GM23248 (cell line): ENCODE measurements around the gene EXOSC5. TPM values are rescaled to one million over a fixed set of nuclear protein-coding genes. Genes with fewer than 3 reads are reported as not detected.
A peak's percentile ranks its signal among the peaks of the same experiment; 100 is the strongest.

Experiments
- DNase-seq: peaks from one replicate; pipeline ENCODE4 v3.0.0-alpha.2; 2015
- H2AFZ ChIP-seq: fragments of 200-600 bp; sonication (generic); 2 replicates; pipeline ENCODE4 v1.6.1; 2016; ENCODE audit warnings: antibody characterized with exemption
- H3F3A ChIP-seq: fragments of 200-600 bp; sonication (generic); 2 replicates; pipeline ENCODE4 v1.6.1; 2016; ENCODE audit warnings: mild to moderate bottlenecking, antibody characterized with exemption, mixed run types; ENCODE audit not compliant: insufficient read depth
- H3K27ac ChIP-seq: fragments of 200-600 bp; sonication (generic); 2 replicates; pipeline ENCODE4 v1.5.1; 2016; ENCODE audit warnings: mild to moderate bottlenecking
- H3K27me3 ChIP-seq: fragments of 200-600 bp; sonication (generic); replicated peaks from 2 replicates; pipeline ENCODE4 v1.6.1; 2016; ENCODE audit warnings: mild to moderate bottlenecking; ENCODE audit not compliant: insufficient read depth
- H3K36me3 ChIP-seq: fragments of 200-600 bp; sonication (generic); 2 replicates; pipeline ENCODE4 v1.6.1; 2016; ENCODE audit warnings: low read depth, mild to moderate bottlenecking
- H3K4me1 ChIP-seq: fragments of 200-600 bp; sonication (generic); 2 replicates; pipeline ENCODE4 v1.6.1; 2016; ENCODE audit warnings: mild to moderate bottlenecking; ENCODE audit not compliant: insufficient read depth
- H3K4me2 ChIP-seq: fragments of 200-600 bp; sonication (generic); one replicate; pipeline ENCODE4 v1.6.1; 2016; ENCODE audit warnings: mild to moderate bottlenecking; ENCODE audit not compliant: unreplicated experiment
- H3K4me3 ChIP-seq: fragments of 200-600 bp; sonication (generic); 2 replicates; pipeline ENCODE4 v1.5.1; 2016; ENCODE audit warnings: mild to moderate bottlenecking
- H3K79me2 ChIP-seq: fragments of 200-600 bp; sonication (generic); 2 replicates; pipeline ENCODE4 v1.6.1; 2016; ENCODE audit warnings: mild to moderate bottlenecking; ENCODE audit not compliant: insufficient read depth
- H3K9ac ChIP-seq: fragments of 200-600 bp; sonication (generic); 2 replicates; pipeline ENCODE4 v1.6.1; 2016; ENCODE audit warnings: mild to moderate bottlenecking
- H3K9me2 ChIP-seq: fragments of 200-600 bp; sonication (generic); 2 replicates; pipeline ENCODE4 v1.6.1; 2016; ENCODE audit warnings: mixed run types, mild to moderate bottlenecking, moderate library complexity; ENCODE audit not compliant: insufficient read depth
- H3K9me3 ChIP-seq: fragments of 200-600 bp; sonication (generic); one replicate; pipeline ENCODE4 v1.6.1; 2017; ENCODE audit warnings: low read depth
- H4K20me1 ChIP-seq: fragments of 200-600 bp; sonication (generic); 2 replicates; pipeline ENCODE4 v1.6.0; 2016; ENCODE audit not compliant: insufficient read depth
- EZH2 ChIP-seq: fragments of 200-600 bp; sonication (generic); IDR thresholded peaks from 2 replicates; pipeline ENCODE4 v1.6.1; 2018; ENCODE audit warnings: antibody characterized with exemption, mild to moderate bottlenecking; ENCODE audit not compliant: insufficient read depth, poor library complexity, severe bottlenecking
- EZH2phosphoT487 ChIP-seq: fragments of 200-600 bp; sonication (generic); IDR thresholded peaks from 2 replicates; pipeline ENCODE4 v1.6.1; 2018; ENCODE audit warnings: antibody characterized with exemption, moderate library complexity, mild to moderate bottlenecking, low read depth; ENCODE audit not compliant: insufficient read depth
- WGBS, 2 experiments: methylation state at CpG; one replicate each; pipeline ENCODE4 v1.1.6; 2015 to 2017; ENCODE audit warnings: low lambda C conversion rate in 2 of 2, low coverage in 1 of 2; ENCODE audit errors: missing lambda C conversion rate in 2 of 2; 5-methylcytosine and 5-hydroxymethylcytosine counted together
- in situ Hi-C: fragments of 300-500 bp; cut with MboI; formaldehyde crosslinking; loops from 2 replicates; pipeline ENCODE4 v1.15.0; 2020
- polyA plus RNA-seq: library from polyadenylated mRNA; unstranded; fragments of >200 nt; fragmentation: Nextera tagmentation; extraction: Ambion mirVana; gene quantifications from 2 replicates; pipeline ENCODE4 v1.2.1, GENCODE V29; 2016
- small RNA-seq: library from RNA; depleted of rRNA; stranded (forward); fragments of <200 nt; gene quantifications from one replicate; pipeline ENCODE3, GENCODE V24; 2014; ENCODE audit warnings: low read depth, low replicate concordance
- total RNA-seq: library from RNA; depleted of rRNA; stranded (reverse); fragments of >200 nt; shearing (Covaris generic); gene quantifications from 2 replicates; pipeline ENCODE4 v1.2.3, GENCODE V29; 2014; rRNA removed

EXOSC5 gene
- total and polyA plus RNA-seq, 2 experiments from 2014 or later, result 21.4 to 26.4 TPM

DNA sequence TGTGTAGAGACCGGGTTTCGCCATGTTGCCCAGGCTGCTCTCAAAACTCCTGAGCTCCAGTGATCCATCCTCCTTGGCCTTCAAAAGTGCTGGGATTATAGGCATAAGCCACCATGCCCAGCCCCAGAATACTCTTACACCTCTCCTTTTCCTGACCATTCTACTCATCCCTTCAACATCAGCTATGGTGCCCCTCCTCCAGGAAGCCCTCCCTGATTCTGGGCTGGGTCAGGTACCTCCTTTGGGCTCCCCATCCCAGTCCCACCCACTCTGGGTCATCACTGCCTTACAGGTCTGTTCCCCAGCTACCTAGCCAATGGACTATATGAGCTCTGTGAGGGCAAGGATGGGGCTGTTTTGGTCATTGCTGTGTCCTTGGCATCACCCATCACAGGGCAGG lies 53.0 kb downstream of the EXOSC5 start:
- TF ChIP-seq EZH2, result no peak
- TF ChIP-seq EZH2phosphoT487, result no peak
- in situ Hi-C loops, result no loop called here
- DNase-seq, result no peak

DNA sequence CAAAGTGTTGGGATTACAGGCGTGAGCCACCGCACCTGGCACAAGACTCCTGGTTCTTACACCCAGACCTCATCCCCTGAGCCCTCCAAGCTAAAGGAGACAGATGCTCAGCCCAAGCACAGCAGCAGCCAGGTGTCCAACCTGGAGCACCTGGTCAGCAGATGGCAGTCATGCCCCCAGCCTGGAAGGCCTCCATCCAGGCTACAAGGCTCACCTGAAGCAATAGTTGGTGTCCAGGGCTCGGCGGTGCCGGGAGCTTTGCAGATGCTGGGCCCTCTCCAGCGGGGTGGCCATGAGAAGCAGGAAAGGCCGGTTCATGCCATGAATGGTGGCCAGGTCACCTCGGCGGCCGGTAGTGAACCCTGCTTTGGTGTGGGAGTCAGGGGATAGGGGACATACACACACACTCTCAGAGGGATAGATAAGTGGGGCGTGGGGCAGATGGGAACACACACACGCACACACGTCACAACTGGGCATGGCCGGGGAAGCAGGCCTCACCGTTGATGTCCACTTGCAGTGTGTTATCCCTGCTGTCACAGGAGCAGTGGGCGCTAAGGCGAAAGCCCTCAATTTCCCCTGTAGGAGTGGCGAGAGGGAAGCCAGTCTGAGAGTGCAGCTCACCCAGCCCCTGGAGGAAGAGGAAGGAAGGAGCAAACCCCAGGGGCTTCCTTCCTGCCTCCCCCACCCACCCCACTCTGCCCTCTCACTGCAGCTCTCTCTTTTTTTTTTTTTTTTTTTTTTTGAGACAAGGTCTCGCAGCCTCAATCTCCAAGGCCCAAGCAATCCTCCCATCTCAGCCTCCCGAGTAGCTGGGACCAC lies 55.3 kb downstream of the EXOSC5 start:
- no peaks in the 10 kb centered on the region for H3K27me3 ChIP-seq
- no peak overlapping the region for H3K27ac ChIP-seq
- no peaks in the 10 kb centered on the region for H3K9me2 ChIP-seq
- in situ Hi-C loops, result no loop called here
- DNase-seq, result no peak
- no peak overlapping the region for H3K4me2 ChIP-seq
- no peak overlapping the region for H3K4me3 ChIP-seq
- H3K36me3 ChIP-seq, result peaks cover 42% of the 10 kb centered on the region; the same call in 1 of the 2 replicates
- WGBS, 2 experiments, result 94 to 95% methylated on average over 20 of the region's 20 CpGs
- TF ChIP-seq EZH2 (no peak), EZH2phosphoT487 (no peak)
- H2AFZ ChIP-seq, result no peak overlapping the region
- no peaks in the 10 kb centered on the region for H4K20me1 ChIP-seq
- peaks cover 71% of the 10 kb centered on the region for H3K79me2 ChIP-seq
- no peak overlapping the region for H3K9ac ChIP-seq
- H3K4me1 ChIP-seq, result no peaks in the 10 kb centered on the region
- H3F3A ChIP-seq, result peaks cover 3% of the 10 kb centered on the region
- no peaks in the 10 kb centered on the region for H3K9me3 ChIP-seq

More for the DNA sequence above, 53.0 kb downstream of the EXOSC5 start:
- H3K9me3 ChIP-seq, result no peaks in the 10 kb centered on the region
- H3K36me3 ChIP-seq, result peaks cover 37% of the 10 kb centered on the region
- no peak overlapping the region for H3K4me3 ChIP-seq
- H3K4me1 ChIP-seq, result no peaks in the 10 kb centered on the region; the same call in 1 of the 2 replicates
- peaks cover 69% of the 10 kb centered on the region for H3K79me2 ChIP-seq
- no peak overlapping the region for H2AFZ ChIP-seq
- H3K4me2 ChIP-seq, result no peak overlapping the region
- peaks cover 3% of the 10 kb centered on the region for H3F3A ChIP-seq
- H3K9ac ChIP-seq, result no peak overlapping the region
- H3K9me2 ChIP-seq, result no peaks in the 10 kb centered on the region
- no peak overlapping the region for H3K27ac ChIP-seq
- 90 to 100% methylated on average over 2 of the region's 2 CpGs for WGBS, 2 experiments
- no peaks in the 10 kb centered on the region for H4K20me1 ChIP-seq
- no peaks in the 10 kb centered on the region for H3K27me3 ChIP-seq

DNA sequence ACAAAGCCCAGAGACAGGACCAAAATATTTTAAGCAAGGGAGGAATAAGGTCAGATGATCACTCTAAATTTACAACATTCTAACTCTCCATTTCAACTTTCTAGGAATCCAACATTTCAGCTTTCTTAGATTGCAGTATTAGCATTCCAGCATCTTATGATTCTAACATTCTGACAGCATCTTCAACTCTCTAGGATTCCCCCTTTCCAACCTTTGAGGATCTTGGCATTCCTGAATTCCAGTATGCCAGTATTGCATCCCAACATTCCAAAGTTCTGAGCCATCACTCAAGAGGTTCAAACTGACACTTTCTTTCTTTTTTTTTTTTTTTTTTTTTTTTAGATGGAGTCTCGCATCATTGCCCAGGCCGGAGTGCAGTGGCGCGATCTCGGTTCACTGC lies 57.2 kb downstream of the EXOSC5 start:
- H3K4me3 ChIP-seq, result no peak overlapping the region
- H3K9me2 ChIP-seq, result no peaks in the 10 kb centered on the region
- no peaks in the 10 kb centered on the region for H3K9me3 ChIP-seq
- WGBS, 2 experiments, result 95 to 99% methylated on average over 5 of the region's 5 CpGs
- TF ChIP-seq EZH2 (no peak), EZH2phosphoT487 (no peak)
- H3K79me2 ChIP-seq, result peaks cover 70% of the 10 kb centered on the region
- no peak overlapping the region for H3K9ac ChIP-seq
- peak; percentile 25 for DNase-seq
- H3K27ac ChIP-seq, result no peak overlapping the region
- peaks cover 41% of the 10 kb centered on the region; the same call in 1 of the 2 replicates for H3K36me3 ChIP-seq
- no peaks in the 10 kb centered on the region for H3K4me1 ChIP-seq
- H2AFZ ChIP-seq, result no peak overlapping the region
- H3K27me3 ChIP-seq, result no peaks in the 10 kb centered on the region
- in situ Hi-C loops, result no loop called here
- H3K4me2 ChIP-seq, result no peak overlapping the region
- H4K20me1 ChIP-seq, result no peaks in the 10 kb centered on the region
- peaks cover 3% of the 10 kb centered on the region for H3F3A ChIP-seq

Small RNA genes within 50 kb of the gene (small RNA-seq; reads per million reads assigned to genes)
- not detected for gene RF00017

Other genes with a start within 250 kb of the EXOSC5 start
- gene CYP2S1, start 204.1 kb downstream of the EXOSC5 start, total RNA-seq, result 0.13 TPM in 1 of 2 replicates, not detected in the other
- not detected in 2 replicates for gene CYP2S1, start 204.1 kb downstream of the EXOSC5 start, polyA plus RNA-seq
- 401 and 421 TPM in 2 replicates for gene AXL, start 178.1 kb downstream of the EXOSC5 start, total RNA-seq
- 340 and 348 TPM in 2 replicates for gene AXL, start 178.1 kb downstream of the EXOSC5 start, polyA plus RNA-seq
- 107 and 111 TPM in 2 replicates for gene HNRNPUL1, start 133.0 kb downstream of the EXOSC5 start, total RNA-seq
- gene HNRNPUL1, start 133.0 kb downstream of the EXOSC5 start, polyA plus RNA-seq, result 105 and 112 TPM in 2 replicates
- gene CCDC97, start 87.2 kb downstream of the EXOSC5 start, total RNA-seq, result 5.2 and 5.9 TPM in 2 replicates
- gene CCDC97, start 87.2 kb downstream of the EXOSC5 start, polyA plus RNA-seq, result 11.4 and 12.3 TPM in 2 replicates
- 21.4 and 23.5 TPM in 2 replicates for gene TGFB1, start 43.4 kb downstream of the EXOSC5 start, total RNA-seq
- gene TGFB1, start 43.4 kb downstream of the EXOSC5 start, polyA plus RNA-seq, result 12.4 and 13.9 TPM in 2 replicates
- gene B9D2, start 33.2 kb downstream of the EXOSC5 start, total RNA-seq, result 8.1 and 9.6 TPM in 2 replicates
- 13.2 and 13.8 TPM in 2 replicates for gene B9D2, start 33.2 kb downstream of the EXOSC5 start, polyA plus RNA-seq
- gene TMEM91, start 20.8 kb downstream of the EXOSC5 start, total RNA-seq, result 3.9 and 5.3 TPM in 2 replicates
- 6.6 and 7.8 TPM in 2 replicates for gene TMEM91, start 20.8 kb downstream of the EXOSC5 start, polyA plus RNA-seq
- 26.8 and 51.0 TPM in 2 replicates for gene BCKDHA, start 459 bp upstream of the EXOSC5 start, total RNA-seq
- gene BCKDHA, start 459 bp upstream of the EXOSC5 start, polyA plus RNA-seq, result 29.4 and 32.0 TPM in 2 replicates
- 5.0 and 5.9 TPM in 2 replicates for gene B3GNT8, start 30.0 kb upstream of the EXOSC5 start, total RNA-seq
- gene B3GNT8, start 30.0 kb upstream of the EXOSC5 start, polyA plus RNA-seq, result 2.3 and 3.1 TPM in 2 replicates
- gene DMAC2, start 42.6 kb upstream of the EXOSC5 start, total RNA-seq, result 52.9 and 72.8 TPM in 2 replicates
- gene DMAC2, start 42.6 kb upstream of the EXOSC5 start, polyA plus RNA-seq, result 49.2 and 50.6 TPM in 2 replicates
- not detected in 2 replicates for gene ERICH4, start 45.8 kb upstream of the EXOSC5 start, total RNA-seq
- gene ERICH4, start 45.8 kb upstream of the EXOSC5 start, polyA plus RNA-seq, result not detected in 2 replicates
- not detected in 2 replicates for gene CEACAM21, start 178.8 kb upstream of the EXOSC5 start, total RNA-seq
- not detected in 2 replicates for gene CEACAM21, start 178.8 kb upstream of the EXOSC5 start, polyA plus RNA-seq
- gene CEACAM4, start 229.7 kb upstream of the EXOSC5 start, total RNA-seq, result not detected in 2 replicates
- not detected in 2 replicates for gene CEACAM4, start 229.7 kb upstream of the EXOSC5 start, polyA plus RNA-seq